Posterior cingulate gyrus (tissue), 11 donors: ENCODE data around the gene IGF2.
A peak's percentile ranks its signal among the peaks of the same experiment; 100 is the strongest.

ENCODE experiments used
- DNase-seq, 10 donors: peaks; one replicate each; pipeline versions ENCODE4 v3.0.0 to v3.0.0-alpha.2; 2020 to 2021; ENCODE audit warnings: mixed read lengths in 3 of 10
- intact Hi-C: fragments of 100-400 bp; cut with DNase I; formaldehyde crosslinking; loops from one replicate; pipeline ENCODE4 v1.15.1; 2023

Gene IGF2

GRCh38 chr11:2085251-2086066 lies 53.7 kb downstream of the IGF2 start:
- DNase-seq, result peak in 4 of 10 donors; percentile 19 to 64 (median 51)
- intact Hi-C loops, result no loop called here

GRCh38 chr11:2084721-2085120 lies 54.5 kb downstream of the IGF2 start:
- intact Hi-C loops, result no loop called here
- peak in 3 of 10 donors; percentile 8 to 55 (median 42) for DNase-seq
